Activated CD8-positive, alpha-beta T cell treated with anti-CD3 and anti-CD28 coated beads for 36 hours (primary cell): ENCODE data around the gene SGCE. TPM values are rescaled to one million over a fixed set of nuclear protein-coding genes. Genes with fewer than 3 reads are reported as not detected.
A peak's percentile ranks its signal among the peaks of the same experiment; 100 is the strongest.

Source experiments
- ATAC-seq: fragments of 200-7000 bp; cut with Tn5 transposase; one replicate; pipeline ENCODE4 v1.10.0; 2021; ENCODE audit warnings: mild to moderate bottlenecking, moderate library complexity
- CTCF ChIA-PET: fragments of 350-600 bp; sonication (Branson Sonifier 250); formaldehyde crosslinking; loops from one replicate; lab custom pipeline; 2021; ENCODE audit warnings: antibody characterized with exemption; lab: Charles Lee
- POLR2A ChIA-PET: fragments of 350-600 bp; sonication (Branson Sonifier 250); formaldehyde crosslinking; loops from one replicate; lab custom pipeline; 2021; ENCODE audit warnings: antibody characterized with exemption; lab: Charles Lee
- DNase-seq: peaks from one replicate; pipeline ENCODE4 v3.0.0-alpha.2; 2020
- H3K27ac Mint-ChIP-seq: one replicate; pipeline ENCODE4 v1.8.0; 2021; ENCODE audit warnings: mild to moderate bottlenecking, mixed read lengths
- H3K27me3 Mint-ChIP-seq: one replicate; pipeline ENCODE4 v1.8.0; 2021; ENCODE audit warnings: mixed read lengths
- H3K36me3 Mint-ChIP-seq: one replicate; pipeline ENCODE4 v1.8.0; 2021; ENCODE audit warnings: low read depth, mixed read lengths
- H3K4me1 Mint-ChIP-seq: one replicate; pipeline ENCODE4 v1.8.0; 2021; ENCODE audit warnings: low read depth, mixed read lengths
- H3K4me3 Mint-ChIP-seq: one replicate; pipeline ENCODE4 v1.8.0; 2021; ENCODE audit warnings: mild to moderate bottlenecking, moderate library complexity, mixed read lengths
- H3K9me3 Mint-ChIP-seq: one replicate; pipeline ENCODE4 v1.8.0; 2021; ENCODE audit warnings: mixed read lengths
- CTCF ChIP-seq: fragments of 200-600 bp; IDR thresholded peaks from one replicate; pipeline ENCODE4 v1.8.0; 2022; ENCODE audit warnings: antibody characterized with exemption, mild to moderate bottlenecking
- intact Hi-C: fragments of 100-400 bp; cut with micrococcal nuclease; formaldehyde crosslinking; loops from one replicate; pipeline ENCODE4 v1.10.0; 2022
- total RNA-seq, 2 experiments: library from RNA; stranded (reverse); gene quantifications; one replicate each; pipeline ENCODE4 v1.2.3, GENCODE V29; 2021

The SGCE gene
- total RNA-seq, 2 experiments from 2014 or later: 0.56 TPM; not detected in 1

GRCh38 chr7:94655126-94655847 lies 646 bp downstream of the SGCE start:
- DNase-seq: peak; percentile 10
- Mint-ChIP-seq H3K4me3 (peak overlapping the region; percentile 65), H3K9me3 (no peaks in the 10 kb centered on the region), H3K36me3 (no peaks in the 10 kb centered on the region), H3K27ac (no peak overlapping the region), H3K4me1 (peaks cover 15% of the 10 kb centered on the region), H3K27me3 (peaks cover 38% of the 10 kb centered on the region)
- ATAC-seq: no peak
- POLR2A ChIA-PET: no interaction called here
- CTCF ChIA-PET: interaction anchor here (0.6 to 1.5 kb wide), 5 partner anchors 35 to 821 kb away, joined by 3 to 4 read pairs (median 3); no protein-coding TSS in a partner anchor
- intact Hi-C loops: loop anchor here (10.0 kb wide), 1 partner anchor 140 kb away; no protein-coding TSS in a partner anchor
- no peak for TF ChIP-seq CTCF

- intact Hi-C loops: loop anchor here (10.0 kb wide), 1 partner anchor 140 kb away; no protein-coding TSS in a partner anchor
- CTCF ChIA-PET: interaction anchor here (1.3 to 1.5 kb wide), 2 partner anchors 34 to 209 kb away, joined by 3 to 4 read pairs; no protein-coding TSS in a partner anchor
- POLR2A ChIA-PET: no interaction called here
- ATAC-seq: no peak
- Mint-ChIP-seq H3K27ac (no peak overlapping the region), H3K36me3 (no peaks in the 10 kb centered on the region), H3K4me1 (peaks cover 15% of the 10 kb centered on the region), H3K4me3 (peak overlapping the region; percentile 65), H3K27me3 (peaks cover 40% of the 10 kb centered on the region), H3K9me3 (no peaks in the 10 kb centered on the region)
- no peak for DNase-seq
- TF ChIP-seq CTCF: no peak
Observed at GRCh38 chr7:94654783-94655125, 1.2 kb downstream of the SGCE start.

GRCh38 chr7:94650147-94651051 lies 5.5 kb downstream of the SGCE start:
- POLR2A ChIA-PET: no interaction called here
- no peak overlapping the region for H3K27ac Mint-ChIP-seq
- DNase-seq: no peak
- H3K27me3 Mint-ChIP-seq: peaks cover 41% of the 10 kb centered on the region
- no peaks in the 10 kb centered on the region for H3K9me3 Mint-ChIP-seq
- ATAC-seq: no peak
- intact Hi-C loops: loop anchor here (10.0 kb wide), 1 partner anchor 136 kb away; no protein-coding TSS in a partner anchor
- H3K4me3 Mint-ChIP-seq: no peak overlapping the region
- no peak for TF ChIP-seq CTCF
- peaks cover 9% of the 10 kb centered on the region for H3K4me1 Mint-ChIP-seq
- CTCF ChIA-PET: no interaction called here
- H3K36me3 Mint-ChIP-seq: no peaks in the 10 kb centered on the region

- ChIA-PET CTCF (no interaction called here), POLR2A (no interaction called here)
- Mint-ChIP-seq H3K27ac (no peak overlapping the region), H3K36me3 (no peaks in the 10 kb centered on the region), H3K4me1 (no peaks in the 10 kb centered on the region), H3K4me3 (no peak overlapping the region), H3K27me3 (peaks cover 35% of the 10 kb centered on the region), H3K9me3 (no peaks in the 10 kb centered on the region)
- no peak for TF ChIP-seq CTCF
- ATAC-seq: no peak
- DNase-seq: no peak
- intact Hi-C loops: no loop called here
Observed at GRCh38 chr7:94649450-94649849, 6.5 kb downstream of the SGCE start.

- intact Hi-C loops: no loop called here
- ChIA-PET POLR2A (no interaction called here), CTCF (no interaction called here)
- ATAC-seq: no peak
- no peak for TF ChIP-seq CTCF
- DNase-seq: no peak
- Mint-ChIP-seq H3K36me3 (no peaks in the 10 kb centered on the region), H3K4me3 (no peak overlapping the region), H3K27me3 (peaks cover 36% of the 10 kb centered on the region), H3K4me1 (no peaks in the 10 kb centered on the region), H3K9me3 (no peaks in the 10 kb centered on the region), H3K27ac (no peak overlapping the region)
Observed at GRCh38 chr7:94648731-94649130, 7.2 kb downstream of the SGCE start.
